ENCODE data around the gene ANKRD30A. TPM values are rescaled to one million over a fixed set of nuclear protein-coding genes. Genes with fewer than 3 reads are reported as not detected.
"Not testable (repeated sequence)": the region's sequence is repeated elsewhere in the genome, so short reads cannot be mapped to it uniquely, and the experiment has no call there.

ANKRD30A gene
- polyA plus RNA-seq (2012; ENCODE audit: insufficient read depth, insufficient read length), result not detected

GRCh38 chr10:37125191-37125732 is at the start of gene ANKRD30A:
Gene ANKRD30A, plus strand, starts transcription at chr10:37125598. Its CDS starts 190 bp downstream, at chr10:37125788.
- H3K4me3 ChIP-seq (ENCODE audit: low read length), result no peak within 1 kb of the TSS
- no peak for DNase-seq (ENCODE audit: low read depth, low spot score)

- not testable (repeated sequence) for H3K4me3 ChIP-seq (ENCODE audit: low read length); DNase-seq (ENCODE audit: low read depth, low spot score)
These were observed 49.3 kb upstream of the ANKRD30A start for GRCh38 chr10:37076083-37076482.

- no peak for DNase-seq (ENCODE audit: low read depth, low spot score)
- no peak overlapping the region for H3K4me3 ChIP-seq (ENCODE audit: low read length)
These were observed 29.4 kb upstream of the ANKRD30A start for GRCh38 chr10:37095792-37096573.

- no peak for DNase-seq (ENCODE audit: low read depth, low spot score)
- H3K4me3 ChIP-seq (ENCODE audit: low read length), result no peak overlapping the region
These were observed 24.1 kb upstream of the ANKRD30A start for GRCh38 chr10:37101261-37101660.

GRCh38 chr10:37109000-37109399 is 16.4 kb upstream of the ANKRD30A start:
- no peak for DNase-seq (ENCODE audit: low read depth, low spot score)

GRCh38 chr10:37124532-37124931 is 866 bp upstream of the ANKRD30A start:
- no peak for DNase-seq (ENCODE audit: low read depth, low spot score)
- H3K4me3 ChIP-seq (ENCODE audit: low read length), result no peak overlapping the region

More at GRCh38 chr10:37109000-37109399, 16.4 kb upstream of the ANKRD30A start:
- no peak overlapping the region for H3K4me3 ChIP-seq (ENCODE audit: low read length)

- H3K4me3 ChIP-seq (ENCODE audit: low read length), result no peak overlapping the region
- no peak for DNase-seq (ENCODE audit: low read depth, low spot score)
These were observed 523 bp downstream of the ANKRD30A start for GRCh38 chr10:37125921-37126320.

- DNase-seq (ENCODE audit: low read depth, low spot score), result no peak
These were observed 21.0 kb downstream of the ANKRD30A start for GRCh38 chr10:37146443-37146842.

GRCh38 chr10:37162430-37162829 is 37.0 kb downstream of the ANKRD30A start:
- DNase-seq (ENCODE audit: low read depth, low spot score); H3K4me3 ChIP-seq (ENCODE audit: low read length): not testable (repeated sequence)

More at GRCh38 chr10:37146443-37146842, 21.0 kb downstream of the ANKRD30A start:
- H3K4me3 ChIP-seq (ENCODE audit: low read length), result no peak overlapping the region

- not testable (repeated sequence) for DNase-seq (ENCODE audit: low read depth, low spot score); H3K4me3 ChIP-seq (ENCODE audit: low read length)
These were observed 46.5 kb downstream of the ANKRD30A start for GRCh38 chr10:37171945-37172344.

- DNase-seq (ENCODE audit: low read depth, low spot score); H3K4me3 ChIP-seq (ENCODE audit: low read length): not testable (repeated sequence)
These were observed 52.9 kb downstream of the ANKRD30A start for GRCh38 chr10:37178296-37178695.

- not testable (repeated sequence) for H3K4me3 ChIP-seq (ENCODE audit: low read length); DNase-seq (ENCODE audit: low read depth, low spot score)
These were observed 57.3 kb downstream of the ANKRD30A start for GRCh38 chr10:37182719-37183118.

- no peak for DNase-seq (ENCODE audit: low read depth, low spot score)
- H3K4me3 ChIP-seq (ENCODE audit: low read length), result no peak overlapping the region
These were observed 80.7 kb downstream of the ANKRD30A start for GRCh38 chr10:37206132-37206531.

GRCh38 chr10:37220866-37221265 is 95.5 kb downstream of the ANKRD30A start:
- no peak overlapping the region for H3K4me3 ChIP-seq (ENCODE audit: low read length)
- no peak for DNase-seq (ENCODE audit: low read depth, low spot score)

- no peak overlapping the region for H3K4me3 ChIP-seq (ENCODE audit: low read length)
- DNase-seq (ENCODE audit: low read depth, low spot score), result no peak
These were observed 96.6 kb downstream of the ANKRD30A start for GRCh38 chr10:37222046-37222445.

GRCh38 chr10:37225163-37225562 is 99.8 kb downstream of the ANKRD30A start:
- DNase-seq (ENCODE audit: low read depth, low spot score), result no peak
- no peak overlapping the region for H3K4me3 ChIP-seq (ENCODE audit: low read length)

GRCh38 chr10:37226524-37226923 is 101.1 kb downstream of the ANKRD30A start:
- H3K4me3 ChIP-seq (ENCODE audit: low read length), result no peak overlapping the region

GRCh38 chr10:37234692-37235091 is 109.3 kb downstream of the ANKRD30A start:
- H3K4me3 ChIP-seq (ENCODE audit: low read length), result no peak overlapping the region
- no peak for DNase-seq (ENCODE audit: low read depth, low spot score)

More at GRCh38 chr10:37226524-37226923, 101.1 kb downstream of the ANKRD30A start:
- no peak for DNase-seq (ENCODE audit: low read depth, low spot score)

GRCh38 chr10:37236093-37236492 is 110.7 kb downstream of the ANKRD30A start:
- H3K4me3 ChIP-seq (ENCODE audit: low read length), result no peak overlapping the region
- no peak for DNase-seq (ENCODE audit: low read depth, low spot score)

GRCh38 chr10:37240223-37240622 is 114.8 kb downstream of the ANKRD30A start:
- no peak for DNase-seq (ENCODE audit: low read depth, low spot score)
- no peak overlapping the region for H3K4me3 ChIP-seq (ENCODE audit: low read length)
